GM13977 (cell line): ENCODE measurements around the gene ITPRIPL1.
A peak's percentile ranks its signal among the peaks of the same experiment; 100 is the strongest.

Source experiments
- DNase-seq: peaks from one replicate; pipeline ENCODE4 v3.0.0; 2012; ENCODE audit warnings: low spot score
- CTCF ChIP-seq: IDR thresholded peaks from 2 replicates; pipeline ENCODE4 v1.5.1; 2012; ENCODE audit warnings: mild to moderate bottlenecking, control low read depth; ENCODE audit not compliant: insufficient read depth; ENCODE audit errors: extremely low read depth, missing control alignments
- in situ Hi-C: fragments of 300-500 bp; cut with MboI; formaldehyde crosslinking; loops from one replicate; pipeline ENCODE4 v1.12.0; 2022; ENCODE audit warnings: low sequenced_read_pairs, low pct_unique_long_range_greater_than_20kb, mixed read lengths, inconsistent platforms; ENCODE audit not compliant: unreplicated experiment

Gene ITPRIPL1

GRCh38 chr2:96320728-96321622 lies 4.1 kb upstream of the ITPRIPL1 start:
- peak; percentile 53 for DNase-seq
- no peak for TF ChIP-seq CTCF
- in situ Hi-C loops: no loop called here

- no peak for TF ChIP-seq CTCF
- in situ Hi-C loops: no loop called here
- no peak for DNase-seq
Measured at GRCh38 chr2:96323849-96324248, 1.3 kb upstream of the ITPRIPL1 start.

GRCh38 chr2:96324721-96325040 lies 436 bp upstream of the ITPRIPL1 start:
- no peak for TF ChIP-seq CTCF
- DNase-seq: no peak
- in situ Hi-C loops: no loop called here

GRCh38 chr2:96325884-96326255 lies 753 bp downstream of the ITPRIPL1 start:
- no peak for TF ChIP-seq CTCF
- in situ Hi-C loops: no loop called here

GRCh38 chr2:96326564-96326963 lies 1.4 kb downstream of the ITPRIPL1 start:
- no peak for DNase-seq
- no peak for TF ChIP-seq CTCF
- in situ Hi-C loops: no loop called here

More at GRCh38 chr2:96325884-96326255, 753 bp downstream of the ITPRIPL1 start:
- no peak for DNase-seq

- DNase-seq: no peak
- in situ Hi-C loops: no loop called here
- TF ChIP-seq CTCF: no peak
Measured at GRCh38 chr2:96326990-96327820, 2.1 kb downstream of the ITPRIPL1 start.
